T-helper 17 cell (primary cell): ENCODE results near the gene TMC8. TPM values are rescaled to one million over a fixed set of nuclear protein-coding genes. Genes with fewer than 3 reads are reported as not detected.

Experiments used
- ATAC-seq: fragments of 150-1000 bp; cut with Tn5 transposase; 2 replicates; pipeline ENCODE4 v1.10.0; 2021; ENCODE audit warnings: mild to moderate bottlenecking, moderate library complexity
- DNase-seq, 3 donors: peaks; one replicate each; pipeline versions ENCODE4 v3.0.0 to v3.0.0-alpha.2; 2020 to 2021
- H3K9me3 ChIP-seq: one replicate; pipeline ENCODE4 v1.7.0; 2013; ENCODE audit warnings: low read length, mild to moderate bottlenecking; ENCODE audit not compliant: control insufficient read depth, poor library complexity, severe bottlenecking
- H3K27ac Mint-ChIP-seq: one replicate; pipeline ENCODE4 v1.8.0; 2022; ENCODE audit warnings: mild to moderate bottlenecking, moderate library complexity, mixed read lengths
- H3K27me3 Mint-ChIP-seq: one replicate; pipeline ENCODE4 v1.8.0; 2022; ENCODE audit warnings: mixed read lengths
- H3K36me3 Mint-ChIP-seq: one replicate; pipeline ENCODE4 v1.8.0; 2022; ENCODE audit warnings: low read depth, mixed read lengths
- H3K4me1 Mint-ChIP-seq: one replicate; pipeline ENCODE4 v1.8.0; 2022; ENCODE audit warnings: mild to moderate bottlenecking, mixed read lengths
- H3K4me3 Mint-ChIP-seq: one replicate; pipeline ENCODE4 v1.8.0; 2022; ENCODE audit warnings: mild to moderate bottlenecking, moderate library complexity, mixed read lengths
- total RNA-seq, 4 donors: library from RNA in 2 of 4; stranded (reverse) in 2 of 4; gene quantifications; one replicate each; pipeline ENCODE4 v1.2.3 and lab custom pipeline; 2022 to 2026

TMC8 gene
- total RNA-seq, 2 donors from 2014 or later, result 352 to 481 TPM

GRCh38 chr17:78122216-78122930 is 8.2 kb upstream of the TMC8 start:
- H3K9me3 ChIP-seq, result no peaks in the 10 kb centered on the region
- Mint-ChIP-seq H3K27ac (peak overlapping the region; percentile 92), H3K36me3 (peaks cover 19% of the 10 kb centered on the region), H3K27me3 (no peaks in the 10 kb centered on the region), H3K4me3 (peak overlapping the region; percentile 93), H3K4me1 (peaks cover 53% of the 10 kb centered on the region)
- no peak for DNase-seq
- peak; percentile 9 for ATAC-seq

GRCh38 chr17:78122931-78123249 is 7.7 kb upstream of the TMC8 start:
- peak overlapping the region; percentile 93 for H3K4me3 Mint-ChIP-seq
- H3K27ac Mint-ChIP-seq, result peak overlapping the region; percentile 92
- peaks cover 56% of the 10 kb centered on the region for H3K4me1 Mint-ChIP-seq
- H3K27me3 Mint-ChIP-seq, result no peaks in the 10 kb centered on the region
- H3K9me3 ChIP-seq, result no peaks in the 10 kb centered on the region
- H3K36me3 Mint-ChIP-seq, result peaks cover 19% of the 10 kb centered on the region
- DNase-seq (no peak), ATAC-seq (no peak)

GRCh38 chr17:78123258-78123929 is 7.2 kb upstream of the TMC8 start:
- peaks cover 19% of the 10 kb centered on the region for H3K36me3 Mint-ChIP-seq
- ATAC-seq, result no peak
- peak overlapping the region; percentile 92 for H3K27ac Mint-ChIP-seq
- no peaks in the 10 kb centered on the region for H3K9me3 ChIP-seq
- no peaks in the 10 kb centered on the region for H3K27me3 Mint-ChIP-seq
- peaks cover 56% of the 10 kb centered on the region for H3K4me1 Mint-ChIP-seq
- H3K4me3 Mint-ChIP-seq, result peak overlapping the region; percentile 93
- DNase-seq, result no peak

- H3K4me3 Mint-ChIP-seq, result peak overlapping the region; percentile 93
- peak overlapping the region; percentile 92 for H3K27ac Mint-ChIP-seq
- no peak for ATAC-seq
- H3K4me1 Mint-ChIP-seq, result peaks cover 61% of the 10 kb centered on the region
- H3K27me3 Mint-ChIP-seq, result no peaks in the 10 kb centered on the region
- no peak for DNase-seq
- no peaks in the 10 kb centered on the region for H3K9me3 ChIP-seq
- peaks cover 19% of the 10 kb centered on the region for H3K36me3 Mint-ChIP-seq
Measured at GRCh38 chr17:78124081-78124835, 6.3 kb upstream of the TMC8 start.

GRCh38 chr17:78124836-78125137 is 5.8 kb upstream of the TMC8 start:
- peaks cover 19% of the 10 kb centered on the region for H3K36me3 Mint-ChIP-seq
- H3K27me3 Mint-ChIP-seq, result no peaks in the 10 kb centered on the region
- no peak for ATAC-seq
- H3K4me1 Mint-ChIP-seq, result peaks cover 66% of the 10 kb centered on the region
- peak overlapping the region; percentile 93 for H3K4me3 Mint-ChIP-seq
- H3K9me3 ChIP-seq, result no peaks in the 10 kb centered on the region
- H3K27ac Mint-ChIP-seq, result peak overlapping the region; percentile 92
- no peak for DNase-seq

GRCh38 chr17:78125138-78125913 is 5.2 kb upstream of the TMC8 start:
- Mint-ChIP-seq H3K27ac (peak overlapping the region; percentile 92), H3K4me3 (peak overlapping the region; percentile 93), H3K27me3 (no peaks in the 10 kb centered on the region), H3K4me1 (peaks cover 69% of the 10 kb centered on the region), H3K36me3 (peaks cover 19% of the 10 kb centered on the region)
- H3K9me3 ChIP-seq, result no peaks in the 10 kb centered on the region
- ATAC-seq, result no peak
- no peak for DNase-seq

- Mint-ChIP-seq H3K36me3 (peaks cover 19% of the 10 kb centered on the region), H3K4me3 (peak overlapping the region; percentile 93), H3K27ac (peak overlapping the region; percentile 92), H3K27me3 (no peaks in the 10 kb centered on the region), H3K4me1 (peaks cover 65% of the 10 kb centered on the region)
- H3K9me3 ChIP-seq, result no peaks in the 10 kb centered on the region
- ATAC-seq (no peak), DNase-seq (no peak)
Measured at GRCh38 chr17:78125976-78126894, 4.3 kb upstream of the TMC8 start.

- peaks cover 60% of the 10 kb centered on the region for H3K4me1 Mint-ChIP-seq
- no peaks in the 10 kb centered on the region for H3K27me3 Mint-ChIP-seq
- peaks cover 15% of the 10 kb centered on the region for H3K36me3 Mint-ChIP-seq
- no peaks in the 10 kb centered on the region for H3K9me3 ChIP-seq
- H3K4me3 Mint-ChIP-seq, result peak overlapping the region; percentile 93
- ATAC-seq (no peak), DNase-seq (no peak)
- peak overlapping the region; percentile 92 for H3K27ac Mint-ChIP-seq
Measured at GRCh38 chr17:78126895-78127238, 3.7 kb upstream of the TMC8 start.

GRCh38 chr17:78127239-78127887 is 3.2 kb upstream of the TMC8 start:
- ATAC-seq (peak; percentile 30), DNase-seq (peak; percentile 46 to 50 (median 49))
- Mint-ChIP-seq H3K36me3 (peaks cover 15% of the 10 kb centered on the region), H3K4me1 (peaks cover 58% of the 10 kb centered on the region), H3K4me3 (peak overlapping the region; percentile 93), H3K27ac (peak overlapping the region; percentile 92), H3K27me3 (no peaks in the 10 kb centered on the region)
- no peaks in the 10 kb centered on the region for H3K9me3 ChIP-seq

GRCh38 chr17:78127888-78128550 is 2.6 kb upstream of the TMC8 start:
- H3K36me3 Mint-ChIP-seq, result peaks cover 13% of the 10 kb centered on the region
- ATAC-seq, result no peak
- no peaks in the 10 kb centered on the region for H3K27me3 Mint-ChIP-seq
- H3K4me3 Mint-ChIP-seq, result peak overlapping the region; percentile 93
- no peaks in the 10 kb centered on the region for H3K9me3 ChIP-seq
- DNase-seq, result no peak
- peak overlapping the region; percentile 92 for H3K27ac Mint-ChIP-seq
- H3K4me1 Mint-ChIP-seq, result peaks cover 57% of the 10 kb centered on the region

GRCh38 chr17:78128551-78129350 is 1.8 kb upstream of the TMC8 start, which contains the start of gene TMC6:
TSS of gene TMC6 (minus strand) at chr17:78128755. CDS start at chr17:78126832, 1,923 bp downstream.
- no peaks in the 10 kb centered on the region for H3K9me3 ChIP-seq
- Mint-ChIP-seq H3K27me3 (no peaks in the 10 kb centered on the region), H3K36me3 (peaks cover 7% of the 10 kb centered on the region), H3K27ac (peak within 1 kb of the TSS; percentile 95), H3K4me1 (peaks cover 57% of the 10 kb centered on the region), H3K4me3 (peak within 1 kb of the TSS; percentile 99)
- DNase-seq (peak; percentile 58 to 71 (median 68)), ATAC-seq (peak; percentile 39)
